Lower leg skin (tissue), 3 donors: Measurements from ENCODE around the gene ADARB2.

Experiments
- POLR2A ChIP-seq, 2 donors: fragments of 450-650 bp; IDR thresholded peaks; one replicate each; pipeline ENCODE4 v1.6.1; 2016 to 2017; ENCODE audit warnings: antibody characterized with exemption in 2 of 2, mild to moderate bottlenecking in 1 of 2, moderate library complexity in 1 of 2
- TF ChIP-seq, protein P1 (sequence below), 3 donors: fragments of 450-650 bp; IDR thresholded peaks; one replicate each; pipeline ENCODE4 v1.5.1; 2016; ENCODE audit warnings: antibody characterized with exemption in 3 of 3, mild to moderate bottlenecking in 3 of 3, moderate library complexity in 2 of 3

DNA sequence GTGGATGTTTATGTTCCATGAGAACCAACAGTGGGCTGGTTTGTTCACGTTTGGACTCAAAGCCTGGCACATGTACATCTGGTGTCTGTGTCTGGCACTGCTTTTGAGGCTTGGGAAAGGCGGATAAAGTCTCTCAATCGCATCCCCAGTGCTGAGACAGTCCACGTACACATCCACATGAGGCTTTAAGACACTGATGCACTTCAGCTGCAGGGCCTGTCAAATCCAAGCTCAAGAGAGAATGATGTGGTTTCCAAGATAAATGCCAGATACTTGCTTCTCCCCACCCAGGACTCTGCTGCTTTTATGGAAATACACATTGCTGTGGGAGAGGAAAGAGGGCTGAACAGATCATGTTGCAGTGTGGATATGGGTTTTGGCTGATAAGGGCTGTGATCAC lies 178.4 kb downstream of the ADARB2 start:
- TF ChIP-seq, protein P1, sequence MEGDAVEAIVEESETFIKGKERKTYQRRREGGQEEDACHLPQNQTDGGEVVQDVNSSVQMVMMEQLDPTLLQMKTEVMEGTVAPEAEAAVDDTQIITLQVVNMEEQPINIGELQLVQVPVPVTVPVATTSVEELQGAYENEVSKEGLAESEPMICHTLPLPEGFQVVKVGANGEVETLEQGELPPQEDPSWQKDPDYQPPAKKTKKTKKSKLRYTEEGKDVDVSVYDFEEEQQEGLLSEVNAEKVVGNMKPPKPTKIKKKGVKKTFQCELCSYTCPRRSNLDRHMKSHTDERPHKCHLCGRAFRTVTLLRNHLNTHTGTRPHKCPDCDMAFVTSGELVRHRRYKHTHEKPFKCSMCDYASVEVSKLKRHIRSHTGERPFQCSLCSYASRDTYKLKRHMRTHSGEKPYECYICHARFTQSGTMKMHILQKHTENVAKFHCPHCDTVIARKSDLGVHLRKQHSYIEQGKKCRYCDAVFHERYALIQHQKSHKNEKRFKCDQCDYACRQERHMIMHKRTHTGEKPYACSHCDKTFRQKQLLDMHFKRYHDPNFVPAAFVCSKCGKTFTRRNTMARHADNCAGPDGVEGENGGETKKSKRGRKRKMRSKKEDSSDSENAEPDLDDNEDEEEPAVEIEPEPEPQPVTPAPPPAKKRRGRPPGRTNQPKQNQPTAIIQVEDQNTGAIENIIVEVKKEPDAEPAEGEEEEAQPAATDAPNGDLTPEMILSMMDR (IDR thresholded peaks at IDR 0.05): no peak
- TF ChIP-seq POLR2A (IDR thresholded peaks at IDR 0.05): no peak
